Kasumi-1 (cell line): ENCODE data around the gene COQ8A.

ENCODE experiments used
- DNase-seq, 2 experiments: peaks; one replicate each; lab custom pipeline; 2025; lab: John Stamatoyannopoulos, UW

COQ8A gene

GRCh38 chr1:226974544-226975258 is 34.6 kb downstream of the COQ8A start:
- no peak for DNase-seq

GRCh38 chr1:226975259-226976250 is 35.5 kb downstream of the COQ8A start:
- no peak for DNase-seq

GRCh38 chr1:226976276-226976977 is 36.3 kb downstream of the COQ8A start:
- DNase-seq: no peak

DNA sequence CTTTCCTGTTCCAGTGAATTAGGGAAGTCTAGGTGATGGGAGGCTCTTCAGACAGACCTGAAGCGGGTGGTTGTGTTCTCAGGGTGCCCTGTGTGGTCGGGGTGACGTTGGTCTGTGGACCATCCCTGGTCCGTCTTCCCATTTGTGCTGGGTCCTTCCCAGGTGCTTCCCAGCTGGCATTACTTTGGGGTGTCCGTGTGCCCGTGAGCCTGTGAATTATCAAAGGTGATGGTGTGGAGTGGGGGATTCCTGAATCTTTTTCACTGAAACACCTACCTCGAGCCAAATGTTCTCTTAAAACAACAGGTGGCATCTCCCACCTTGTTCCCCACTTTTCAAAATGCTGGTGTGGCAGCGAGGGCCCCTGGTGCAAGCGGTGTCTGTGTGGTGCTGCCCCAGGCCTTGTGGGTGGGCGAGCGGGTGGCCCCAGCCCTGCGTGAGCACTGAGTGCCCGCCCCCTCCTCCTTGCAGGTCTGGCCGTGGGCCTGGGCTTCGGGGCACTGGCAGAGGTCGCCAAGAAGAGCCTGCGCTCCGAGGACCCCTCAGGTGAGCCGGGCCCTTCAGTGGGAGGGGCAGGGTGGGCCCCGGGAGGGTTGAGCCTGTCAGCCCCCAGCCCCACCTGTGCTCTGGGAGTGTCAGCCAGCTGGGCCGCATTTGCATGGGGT is 37.0 kb downstream of the COQ8A start:
- no peak for DNase-seq

DNA sequence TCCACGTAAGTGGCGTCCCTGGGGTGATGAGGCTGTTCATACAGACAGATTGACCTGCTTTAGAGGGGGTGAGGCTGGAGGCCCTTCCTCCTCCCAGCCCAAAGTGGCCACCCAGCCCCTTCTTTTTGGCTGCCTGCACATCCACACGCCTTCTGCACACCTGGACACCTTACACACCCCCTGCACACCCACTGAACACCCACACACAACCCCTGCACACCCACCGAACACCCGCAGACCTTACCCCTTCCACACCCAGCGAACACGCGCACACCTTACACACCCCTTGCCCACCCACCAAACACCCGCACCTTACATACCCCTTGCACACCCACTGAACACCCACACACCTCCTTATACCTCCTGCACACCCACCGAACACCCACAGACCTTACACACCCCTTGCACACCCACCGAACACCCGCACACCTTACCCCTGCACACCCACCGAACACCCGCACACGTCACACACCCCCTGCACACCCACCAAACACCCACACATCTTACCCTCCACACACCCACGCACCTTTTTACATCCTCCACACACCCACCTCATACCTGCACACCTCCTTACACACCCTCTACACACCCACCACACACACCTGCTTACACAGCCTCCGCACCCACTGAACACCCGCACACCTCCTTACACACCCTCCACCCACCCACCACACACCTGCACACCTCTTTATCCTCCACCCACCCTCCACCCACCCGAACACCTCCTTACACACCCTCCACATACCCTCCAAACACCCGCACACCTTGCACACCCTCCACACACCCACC is 37.7 kb downstream of the COQ8A start:
- DNase-seq: no peak

- no peak for DNase-seq
Measured at GRCh38 chr1:226978432-226979114, 38.5 kb downstream of the COQ8A start.

GRCh38 chr1:226979115-226979516 is 39.0 kb downstream of the COQ8A start:
- no peak for DNase-seq

DNA sequence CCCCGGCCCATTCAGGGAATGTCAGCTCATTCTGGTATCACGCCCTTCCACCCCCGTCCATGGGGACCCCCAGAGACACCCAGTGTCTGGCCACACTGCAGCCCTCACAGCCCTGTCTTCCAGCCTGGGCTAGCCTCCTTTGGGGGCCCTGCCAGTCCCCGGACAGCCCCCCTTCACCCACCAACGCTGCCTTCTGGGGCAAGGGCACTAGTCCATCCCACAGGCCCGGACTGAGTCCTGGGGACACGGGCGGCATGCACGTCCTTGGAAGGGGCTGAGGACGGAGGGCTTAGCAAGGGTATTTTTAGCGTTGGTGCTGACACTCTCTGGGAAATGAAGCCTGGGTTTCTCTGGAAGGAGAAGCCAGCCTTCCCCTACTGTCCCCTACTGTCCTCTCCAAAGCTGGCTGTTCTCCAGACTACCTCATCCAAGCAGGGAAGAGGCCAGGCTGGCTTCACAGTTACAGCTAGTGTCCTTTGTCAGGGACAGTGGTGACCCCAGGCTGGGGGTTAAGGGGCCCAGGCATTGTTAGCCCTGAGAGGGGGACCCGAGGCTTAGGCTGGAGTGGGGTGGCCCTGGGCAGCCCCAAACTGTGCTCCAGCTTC is 39.5 kb downstream of the COQ8A start:
- DNase-seq: no peak

- no peak for DNase-seq
Measured at GRCh38 chr1:226980122-226980560, 40.0 kb downstream of the COQ8A start.

DNA sequence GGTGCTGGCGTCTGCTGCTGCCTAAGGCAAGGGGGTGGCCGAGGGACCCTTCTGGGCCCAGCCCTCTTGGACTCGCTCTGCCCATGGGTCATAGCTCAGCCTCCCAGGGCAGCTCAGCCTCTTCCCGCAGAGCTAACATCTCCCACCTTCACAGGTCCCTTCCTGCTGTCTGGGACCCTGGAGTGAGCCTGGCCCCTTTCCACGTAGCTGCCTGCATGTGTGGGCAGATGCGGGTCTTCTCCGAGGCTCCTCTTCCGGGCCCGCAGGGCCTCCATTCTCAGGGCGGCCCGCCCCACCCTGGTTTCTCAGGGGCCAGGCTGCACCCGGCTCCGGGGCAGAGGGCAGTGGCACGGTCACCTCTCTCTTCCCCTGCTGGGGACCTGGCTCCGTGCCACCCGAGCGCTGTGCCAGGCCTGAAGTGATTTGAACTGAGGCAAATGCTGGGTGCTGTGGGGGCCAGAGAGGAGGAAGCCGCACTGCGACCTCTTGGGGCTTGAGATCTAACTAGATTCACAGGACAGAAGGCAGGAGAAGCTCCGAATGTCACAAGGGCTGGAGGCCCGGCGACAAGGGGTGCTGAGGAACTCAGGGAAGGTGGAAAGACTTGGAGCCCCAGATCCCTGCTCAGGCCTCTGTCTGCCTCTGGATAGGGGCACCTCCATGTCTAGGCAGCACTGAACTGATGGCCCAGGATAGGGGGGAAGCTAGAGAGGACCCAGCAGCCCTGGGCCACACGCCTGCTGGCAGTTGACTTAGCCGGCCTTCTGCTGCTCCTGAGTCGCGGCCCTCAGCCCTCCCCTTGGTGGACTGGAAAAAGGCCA is 40.7 kb downstream of the COQ8A start:
- DNase-seq: no peak

DNA sequence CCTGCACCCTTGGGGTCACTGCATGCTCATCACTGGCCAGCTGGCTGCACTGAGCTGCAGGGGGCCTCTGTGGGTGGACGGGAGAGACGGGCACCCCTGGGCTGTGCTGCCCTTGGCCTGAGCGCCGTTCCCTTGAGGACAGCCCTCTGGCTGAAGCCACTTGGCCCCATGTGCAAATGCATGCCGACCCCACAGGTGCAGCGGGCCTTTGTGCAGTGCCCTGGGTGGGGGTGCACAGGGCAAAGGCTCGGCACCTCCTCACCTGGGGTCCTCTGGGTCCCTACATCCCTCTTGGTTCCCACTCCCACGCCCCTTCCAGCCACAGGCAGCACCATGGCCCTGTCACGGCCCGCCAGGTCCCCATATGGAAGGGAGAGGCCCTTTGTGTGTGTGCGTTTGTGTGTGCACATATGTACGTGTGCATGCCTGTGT is 41.3 kb downstream of the COQ8A start:
- no peak for DNase-seq

GRCh38 chr1:226981838-226982237 is 41.7 kb downstream of the COQ8A start:
- no peak for DNase-seq

GRCh38 chr1:226982451-226983177 is 42.5 kb downstream of the COQ8A start:
- no peak for DNase-seq

DNA sequence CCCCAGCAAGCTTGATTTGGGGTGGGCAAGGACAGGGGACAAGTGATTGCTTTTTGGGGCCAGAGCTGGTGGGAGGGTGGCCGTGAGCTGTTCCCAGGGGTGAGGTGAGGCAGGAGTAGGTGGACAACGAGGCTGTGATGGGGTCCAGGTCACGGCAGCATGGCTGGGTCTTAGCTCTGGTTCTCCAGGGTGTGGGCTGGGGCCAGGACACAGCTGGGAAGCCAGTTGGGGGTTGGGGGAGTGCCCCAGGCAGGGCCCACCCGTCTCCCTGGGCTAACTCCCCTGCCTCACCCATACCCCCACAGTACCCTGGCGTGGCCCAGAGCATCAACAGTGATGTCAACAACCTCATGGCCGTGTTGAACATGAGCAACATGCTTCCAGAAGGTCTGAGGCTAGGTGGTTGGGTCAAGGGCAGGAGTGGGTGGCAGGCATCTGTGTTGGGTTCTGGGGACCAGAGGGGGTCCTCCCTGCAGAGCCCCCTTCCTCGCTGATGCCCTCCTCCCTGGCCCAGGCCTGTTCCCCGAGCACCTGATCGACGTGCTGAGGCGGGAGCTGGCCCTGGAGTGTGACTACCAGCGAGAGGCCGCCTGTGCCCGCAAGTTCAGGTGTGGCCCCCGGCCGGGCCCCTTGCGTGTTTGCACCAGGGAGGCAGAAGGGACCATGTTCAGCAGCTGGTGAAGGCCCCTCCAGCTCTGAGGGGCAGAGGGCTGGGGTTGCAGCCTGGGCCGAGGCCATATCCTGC is 43.3 kb downstream of the COQ8A start:
- no peak for DNase-seq

DNA sequence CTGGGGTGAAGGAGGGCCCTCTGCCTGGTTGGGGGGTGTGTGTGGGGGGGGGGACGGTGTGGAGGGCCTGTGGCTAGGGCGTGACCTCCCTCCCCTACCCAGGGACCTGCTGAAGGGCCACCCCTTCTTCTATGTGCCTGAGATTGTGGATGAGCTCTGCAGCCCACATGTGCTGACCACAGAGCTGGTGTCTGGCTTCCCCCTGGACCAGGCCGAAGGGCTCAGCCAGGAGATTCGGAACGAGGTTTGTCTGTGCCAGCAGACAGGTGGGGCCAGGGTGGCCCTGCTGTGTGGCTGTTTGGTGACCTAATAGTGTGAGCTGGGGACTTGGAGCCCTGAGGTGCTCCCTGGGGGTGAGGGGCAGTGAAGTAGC is 43.9 kb downstream of the COQ8A start:
- no peak for DNase-seq

- no peak for DNase-seq
Measured at GRCh38 chr1:226984521-226985238, 44.6 kb downstream of the COQ8A start.

- DNase-seq: no peak
Measured at GRCh38 chr1:226985239-226985838, 45.2 kb downstream of the COQ8A start.
